ENCODE measurements around the gene ZMYM4. TPM values are rescaled to one million over a fixed set of nuclear protein-coding genes. Genes with fewer than 3 reads are reported as not detected.

Gene ZMYM4
- total RNA-seq, 1 donor from 2014 or later: 92.6 TPM

Other genes starting within 250 kb of the ZMYM4 start
- gene ZMYM6, start 236.8 kb upstream of the ZMYM4 start, total RNA-seq: 19.2 and 23.2 TPM in 2 replicates
- gene ZMYM1, start 189.3 kb upstream of the ZMYM4 start, total RNA-seq: 29.3 and 32.2 TPM in 2 replicates
- gene SFPQ, start 75.6 kb upstream of the ZMYM4 start, total RNA-seq: 644 and 666 TPM in 2 replicates